GM12878 (cell line): Measurements from ENCODE around the gene THRAP3. TPM values are rescaled to one million over a fixed set of nuclear protein-coding genes. Genes with fewer than 3 reads are reported as not detected.
A peak's percentile ranks its signal among the peaks of the same experiment; 100 is the strongest.
"Not testable (repeated sequence)": the region's sequence is repeated elsewhere in the genome, so short reads cannot be mapped to it uniquely, and the experiment has no call there.

Experiments used
- ATAC-seq: fragments of 200-7000 bp; cut with Tn5 transposase; 3 replicates; pipeline ENCODE4 v1.9.1; 2020; ENCODE audit warnings: mild to moderate bottlenecking, moderate library complexity
- BruUV-seq: library from RNA; stranded (reverse); fragments of 400-500 nt; replicated peaks from 2 replicates; lab custom pipeline; 2021; lab: Mats Ljungman, UMichigan
- CTCF ChIA-PET: fragments of 300-600 bp; sonication (Branson Sonifier 250); formaldehyde crosslinking; extraction: SDS; loops from one replicate; lab custom pipeline; 2021; ENCODE audit warnings: inconsistent platforms; lab: Yijun Ruan, JAX
- POLR2A ChIA-PET: fragments of 350-600 bp; formaldehyde crosslinking; extraction: SDS; loops from one replicate; lab custom pipeline; 2021; ENCODE audit warnings: inconsistent platforms; lab: Charles Lee
- RAD21 ChIA-PET: fragments of 300-600 bp; sonication (Branson Sonifier 250); formaldehyde crosslinking; loops from one replicate; lab custom pipeline; 2023; ENCODE audit warnings: antibody characterized with exemption; ENCODE audit not compliant: unreplicated experiment; lab: Charles Lee
- SMC1A ChIA-PET: fragments of 300-600 bp; sonication (Branson Sonifier 250); formaldehyde crosslinking; loops from one replicate; lab custom pipeline; 2023; ENCODE audit not compliant: unreplicated experiment, uncharacterized antibody; lab: Charles Lee
- DNase-seq: peaks from one replicate; pipeline ENCODE4 v3.0.0-alpha.2; 2011; ENCODE audit warnings: low read depth, low spot score
- FAIRE-seq: peaks from 3 replicates; lab custom pipeline; 2011; peaks lifted over from hg19 to GRCh38; lab: Jason Lieb, UNC
- H2AFZ ChIP-seq: 2 replicates; pipeline ENCODE4 v1.6.0; 2011; ENCODE audit warnings: low read depth, low read length, control low read depth; ENCODE audit not compliant: control insufficient read depth
- H3K27ac ChIP-seq: 2 replicates; pipeline ENCODE4 v1.5.1; 2011; ENCODE audit warnings: control low read depth; ENCODE audit not compliant: control insufficient read depth, insufficient read depth
- H3K27me3 ChIP-seq, 2 experiments: replicated peaks in 1 of 2; 2 replicates each; pipeline versions ENCODE4 v1.6.0 to v1.6.1; 2011; ENCODE audit warnings: low read length in 1 of 2; ENCODE audit not compliant: control insufficient read depth in 2 of 2, insufficient read depth in 2 of 2
- H3K36me3 ChIP-seq, 2 experiments: 2 replicates each; pipeline ENCODE4 v1.5.1; 2011; ENCODE audit warnings: low read length in 1 of 2; ENCODE audit not compliant: control insufficient read depth in 2 of 2, insufficient read depth in 2 of 2
- H3K4me1 ChIP-seq: 2 replicates; pipeline ENCODE4 v1.6.1; 2011; ENCODE audit warnings: mild to moderate bottlenecking, low read length, moderate library complexity, mixed read lengths; ENCODE audit not compliant: control insufficient read depth, insufficient read depth
- H3K4me2 ChIP-seq: 2 replicates; pipeline ENCODE4 v1.6.0; 2011; ENCODE audit warnings: control low read depth; ENCODE audit not compliant: control insufficient read depth, insufficient read depth
- H3K4me3 ChIP-seq: fragments of 200-600 bp; sonication (generic); 2 replicates; pipeline ENCODE4 v1.5.1; 2016
- H3K79me2 ChIP-seq: 2 replicates; pipeline ENCODE4 v1.6.0; 2011; ENCODE audit warnings: low read length; ENCODE audit not compliant: control insufficient read depth, insufficient read depth
- H3K9ac ChIP-seq: 2 replicates; pipeline ENCODE4 v1.8.0; 2011; ENCODE audit warnings: low read length, control low read depth, mixed read lengths; ENCODE audit not compliant: control insufficient read depth, insufficient read depth
- H3K9me3 ChIP-seq: replicated peaks from 3 replicates; pipeline ENCODE4 v1.5.1; 2011; ENCODE audit warnings: mild to moderate bottlenecking, low read length; ENCODE audit not compliant: control insufficient read depth, insufficient read depth
- H4K20me1 ChIP-seq: 2 replicates; pipeline ENCODE4 v1.6.0; 2011; ENCODE audit not compliant: control insufficient read depth, insufficient read depth
- JUNB ChIP-seq: IDR thresholded peaks from 2 replicates; pipeline ENCODE4 v1.6.1; 2016; ENCODE audit warnings: antibody characterized with exemption, mild to moderate bottlenecking
- NR2F1 ChIP-seq: fragments of 450-650 bp; conservative IDR thresholded peaks from 2 replicates; pipeline ENCODE4 v1.6.1; 2017; ENCODE audit warnings: mild to moderate bottlenecking
- RB1 ChIP-seq: fragments of 450-650 bp; formaldehyde crosslinking; IDR thresholded peaks from 2 replicates; pipeline ENCODE4 v1.6.1; 2017; ENCODE audit warnings: mild to moderate bottlenecking, borderline replicate concordance
- SREBF2 ChIP-seq: IDR thresholded peaks from 2 replicates; pipeline ENCODE4 v1.6.1; 2012; ENCODE audit warnings: mild to moderate bottlenecking, low read length
- WGBS: methylation state at CpG from one replicate; pipeline ENCODE4 v1.1.6; 2016; ENCODE audit warnings: low lambda C conversion rate; ENCODE audit not compliant: insufficient replicate concordance, insufficient coverage; ENCODE audit errors: missing lambda C conversion rate; 5-methylcytosine and 5-hydroxymethylcytosine counted together
- in situ Hi-C: fragments of 300-500 bp; cut with MboI; formaldehyde crosslinking; loops from 9 replicates; pipeline ENCODE4 v1.14.3; 2018; ENCODE audit warnings: mixed read lengths
- intact Hi-C: fragments of 100-400 bp; cut with micrococcal nuclease; formaldehyde crosslinking; loops from one replicate; pipeline ENCODE4 v1.14.2; 2022; ENCODE audit not compliant: unreplicated experiment
- polyA plus RNA-seq, 11 experiments: library from polyadenylated mRNA; depleted of rRNA in 4 of 11; unstranded in 6 of 11; stranded (reverse) in 5 of 11; fragments of >200 nt; fragmentation: Nextera tagmentation in 4 of 11; fragmentation: Illumina TruSeq in 1 of 11; extraction: Ambion mirVana in 4 of 11; extraction: Trizol in 1 of 11; gene quantifications; 1 replicate in 1 of 11; 2 replicates in 10 of 11; pipeline versions ENCODE4 v1.2.1 to v1.2.3, GENCODE V29; 2011 to 2016; ENCODE audit warnings: inconsistent platforms in 2 of 11, missing spikeins in 2 of 11, low read depth in 1 of 11
- total RNA-seq, 4 experiments: library from RNA; depleted of rRNA in 3 of 4; stranded (reverse); fragments of >200 nt in 3 of 4; fragmentation: Illumina TruSeq in 1 of 4; extraction: Trizol in 1 of 4; gene quantifications; 2 replicates each; pipeline versions ENCODE4 v1.2.1 to v1.2.3, GENCODE V29; 2013 to 2021

The THRAP3 gene
- total and polyA plus RNA-seq, 10 of the 15 experiments (the other 5 are each of a cell fraction or from before 2014, with no cell fraction given) = 76.3 to 173 (median 136) TPM

- TF ChIP-seq NR2F1 = no peak
- no peak for TF ChIP-seq JUNB
- TF ChIP-seq SREBF2 = no peak
- 0 out of 2 replicates have a peak, but pooled peaks have one; percentile 48 for TF ChIP-seq RB1
These were observed 36.2 kb upstream of the THRAP3 start (continued) for GRCh38 chr1:36187800-36188593.

- POLR2A ChIA-PET, H3K4me1 ChIP-seq, intact Hi-C loops, FAIRE-seq, H3K9me3 ChIP-seq, H3K4me3 ChIP-seq, H3K27me3 ChIP-seq, H4K20me1 ChIP-seq, in situ Hi-C loops, BruUV-seq, ATAC-seq, H3K36me3 ChIP-seq, H3K27ac ChIP-seq, H2AFZ ChIP-seq, DNase-seq, H3K4me2 ChIP-seq, H3K79me2 ChIP-seq, H3K9ac ChIP-seq: not testable (repeated sequence)
- ChIA-PET RAD21 (interaction anchor here (2.1 kb wide), 1 partner anchor 89 kb away, joined by 6 read pairs; no protein-coding TSS in a partner anchor), CTCF (interaction anchor here (1.0 to 3.9 kb wide), 2 partner anchors 47 to 89 kb away, joined by 4 to 15 read pairs; partner anchors contain the start of gene TRAPPC3), SMC1A (interaction anchor here (0.5 to 1.7 kb wide), 4 partner anchors 9 to 89 kb away, joined by 3 to 4 read pairs (median 4); no protein-coding TSS in a partner anchor)
- 73% methylated on average over 12 of the region's 12 CpGs for WGBS
These were observed 27.4 kb upstream of the THRAP3 start for GRCh38 chr1:36196805-36197204.
